Activated CD8-positive, alpha-beta T cell treated with anti-CD3 and anti-CD28 coated beads, Interleukin-2, amount 10 ng/mL, durations not matched to agents 7 days and 5 days (primary cell): ENCODE data around the gene PAPLN. TPM values are rescaled to one million over a fixed set of nuclear protein-coding genes. Genes with fewer than 3 reads are reported as not detected.

Source experiments
- ATAC-seq: fragments of 150-1000 bp; cut with Tn5 transposase; one replicate; pipeline ENCODE4 v1.10.0; 2021; ENCODE audit warnings: moderate library complexity
- CTCF ChIA-PET: fragments of 350-600 bp; sonication (Branson Sonifier 250); formaldehyde crosslinking; loops from one replicate; lab custom pipeline; 2021; ENCODE audit warnings: antibody characterized with exemption; lab: Charles Lee
- POLR2A ChIA-PET: fragments of 350-600 bp; sonication (Branson Sonifier 250); formaldehyde crosslinking; loops from one replicate; lab custom pipeline; 2021; ENCODE audit warnings: antibody characterized with exemption; lab: Charles Lee
- DNase-seq: peaks from one replicate; pipeline ENCODE4 v3.0.0-alpha.2; 2020
- H3K27ac Mint-ChIP-seq: one replicate; pipeline ENCODE4 v1.8.0; 2021; ENCODE audit warnings: mild to moderate bottlenecking, mixed read lengths
- H3K27me3 Mint-ChIP-seq: one replicate; pipeline ENCODE4 v1.8.0; 2021; ENCODE audit warnings: low read depth, mixed read lengths
- H3K36me3 Mint-ChIP-seq: one replicate; pipeline ENCODE4 v1.8.0; 2021; ENCODE audit warnings: low read depth, mixed read lengths
- H3K4me1 Mint-ChIP-seq: one replicate; pipeline ENCODE4 v1.8.0; 2021; ENCODE audit warnings: low read depth, mixed read lengths
- H3K4me3 Mint-ChIP-seq: one replicate; pipeline ENCODE4 v1.8.0; 2021; ENCODE audit warnings: mild to moderate bottlenecking, mixed read lengths
- H3K9me3 Mint-ChIP-seq: one replicate; pipeline ENCODE4 v1.8.0; 2022; ENCODE audit warnings: mixed read lengths; ENCODE audit not compliant: insufficient read depth
- total RNA-seq, 2 experiments: library from RNA; stranded (reverse); gene quantifications; one replicate each; pipeline ENCODE4 v1.2.3, GENCODE V29; 2021

PAPLN gene
- total RNA-seq, 2 experiments from 2014 or later: 0.29 to 0.45 TPM

- no peak overlapping the region for H3K27ac Mint-ChIP-seq
- DNase-seq: no peak
- ChIA-PET POLR2A (no interaction called here), CTCF (interaction anchor here (1.1 kb wide), 2 partner anchors 9 to 62 kb away, joined by 4 to 6 read pairs; no protein-coding TSS in a partner anchor)
- no peaks in the 10 kb centered on the region for H3K36me3 Mint-ChIP-seq
- no peak for ATAC-seq
- H3K4me3 Mint-ChIP-seq: no peak overlapping the region
- H3K27me3 Mint-ChIP-seq: peaks cover 47% of the 10 kb centered on the region
- H3K9me3 Mint-ChIP-seq: no peaks in the 10 kb centered on the region
- peaks cover 4% of the 10 kb centered on the region for H3K4me1 Mint-ChIP-seq
Measured at GRCh38 chr14:73233564-73233963, 3.7 kb upstream of the PAPLN start.

- Mint-ChIP-seq H3K4me3 (no peak overlapping the region), H3K27me3 (peaks cover 52% of the 10 kb centered on the region), H3K36me3 (no peaks in the 10 kb centered on the region), H3K9me3 (no peaks in the 10 kb centered on the region), H3K27ac (no peak overlapping the region), H3K4me1 (peaks cover 4% of the 10 kb centered on the region)
- DNase-seq (no peak), ATAC-seq (no peak)
- ChIA-PET POLR2A (no interaction called here), CTCF (no interaction called here)
Measured at GRCh38 chr14:73234029-73234428, 3.3 kb upstream of the PAPLN start.

GRCh38 chr14:73234586-73235394, 2.5 kb upstream of the PAPLN start:
- ATAC-seq: no peak

GRCh38 chr14:73235531-73236155, 1.7 kb upstream of the PAPLN start:
- peaks cover 61% of the 10 kb centered on the region for H3K27me3 Mint-ChIP-seq
- H3K4me1 Mint-ChIP-seq: peaks cover 5% of the 10 kb centered on the region
- no peaks in the 10 kb centered on the region for H3K36me3 Mint-ChIP-seq
- ChIA-PET CTCF (interaction anchor here (0.8 kb wide), 1 partner anchor 59 kb away, joined by 3 read pairs; no protein-coding TSS in a partner anchor), POLR2A (no interaction called here)
- H3K27ac Mint-ChIP-seq: no peak overlapping the region
- no peaks in the 10 kb centered on the region for H3K9me3 Mint-ChIP-seq
- DNase-seq: no peak
- no peak for ATAC-seq
- H3K4me3 Mint-ChIP-seq: no peak overlapping the region

More at GRCh38 chr14:73234586-73235394, 2.5 kb upstream of the PAPLN start:
- ChIA-PET CTCF (interaction anchor here (0.8 kb wide), 1 partner anchor 58 kb away, joined by 3 read pairs; no protein-coding TSS in a partner anchor), POLR2A (no interaction called here)
- no peaks in the 10 kb centered on the region for H3K36me3 Mint-ChIP-seq
- H3K27ac Mint-ChIP-seq: no peak overlapping the region
- peaks cover 56% of the 10 kb centered on the region for H3K27me3 Mint-ChIP-seq
- DNase-seq: no peak
- no peak overlapping the region for H3K4me3 Mint-ChIP-seq
- H3K9me3 Mint-ChIP-seq: no peaks in the 10 kb centered on the region
- H3K4me1 Mint-ChIP-seq: peaks cover 4% of the 10 kb centered on the region

GRCh38 chr14:73236157-73236556, 1.1 kb upstream of the PAPLN start:
- Mint-ChIP-seq H3K27ac (no peak overlapping the region), H3K9me3 (no peaks in the 10 kb centered on the region), H3K36me3 (no peaks in the 10 kb centered on the region), H3K4me1 (peaks cover 9% of the 10 kb centered on the region), H3K4me3 (no peak overlapping the region), H3K27me3 (peaks cover 66% of the 10 kb centered on the region)
- ATAC-seq: no peak
- ChIA-PET POLR2A (no interaction called here), CTCF (no interaction called here)
- no peak for DNase-seq

GRCh38 chr14:73236752-73237218, 521 bp upstream of the PAPLN start:
- ChIA-PET CTCF (no interaction called here), POLR2A (no interaction called here)
- DNase-seq: no peak
- Mint-ChIP-seq H3K9me3 (no peaks in the 10 kb centered on the region), H3K27me3 (peaks cover 69% of the 10 kb centered on the region), H3K27ac (no peak overlapping the region), H3K36me3 (no peaks in the 10 kb centered on the region), H3K4me3 (peak overlapping the region; percentile 40), H3K4me1 (peaks cover 9% of the 10 kb centered on the region)
- ATAC-seq: peak; percentile 7

- Mint-ChIP-seq H3K27me3 (peaks cover 71% of the 10 kb centered on the region), H3K4me1 (peaks cover 14% of the 10 kb centered on the region), H3K4me3 (peak overlapping the region; percentile 15), H3K36me3 (no peaks in the 10 kb centered on the region), H3K9me3 (no peaks in the 10 kb centered on the region), H3K27ac (no peak overlapping the region)
- ChIA-PET POLR2A (no interaction called here), CTCF (no interaction called here)
- DNase-seq (no peak), ATAC-seq (peak; percentile 31)
Measured at GRCh38 chr14:73237786-73238423, 599 bp downstream of the PAPLN start.

- Mint-ChIP-seq H3K9me3 (no peaks in the 10 kb centered on the region), H3K4me3 (peak overlapping the region; percentile 15), H3K27ac (no peak overlapping the region), H3K36me3 (no peaks in the 10 kb centered on the region), H3K27me3 (peaks cover 72% of the 10 kb centered on the region), H3K4me1 (peaks cover 19% of the 10 kb centered on the region)
- ATAC-seq: no peak
- CTCF ChIA-PET: no interaction called here
- DNase-seq: no peak
- POLR2A ChIA-PET: no interaction called here
Measured at GRCh38 chr14:73238424-73238852, 1.1 kb downstream of the PAPLN start.

- Mint-ChIP-seq H3K36me3 (no peaks in the 10 kb centered on the region), H3K27ac (no peak overlapping the region), H3K27me3 (peaks cover 71% of the 10 kb centered on the region), H3K4me3 (no peak overlapping the region), H3K9me3 (no peaks in the 10 kb centered on the region), H3K4me1 (peaks cover 24% of the 10 kb centered on the region)
- ChIA-PET POLR2A (no interaction called here), CTCF (no interaction called here)
- DNase-seq (no peak), ATAC-seq (no peak)
Measured at GRCh38 chr14:73238941-73239340, 1.6 kb downstream of the PAPLN start.

- POLR2A ChIA-PET: no interaction called here
- no peak for DNase-seq
- H3K27me3 Mint-ChIP-seq: peaks cover 70% of the 10 kb centered on the region
Measured at GRCh38 chr14:73239393-73240241, 2.3 kb downstream of the PAPLN start.

GRCh38 chr14:73240816-73241480, 3.6 kb downstream of the PAPLN start:
- ChIA-PET CTCF (no interaction called here), POLR2A (no interaction called here)
- no peak for ATAC-seq

More at GRCh38 chr14:73239393-73240241, 2.3 kb downstream of the PAPLN start:
- CTCF ChIA-PET: no interaction called here
- no peaks in the 10 kb centered on the region for H3K9me3 Mint-ChIP-seq
- H3K27ac Mint-ChIP-seq: no peak overlapping the region
- H3K4me1 Mint-ChIP-seq: peaks cover 24% of the 10 kb centered on the region
- ATAC-seq: no peak
- no peak overlapping the region for H3K4me3 Mint-ChIP-seq
- no peaks in the 10 kb centered on the region for H3K36me3 Mint-ChIP-seq

More at GRCh38 chr14:73240816-73241480, 3.6 kb downstream of the PAPLN start:
- no peak overlapping the region for H3K27ac Mint-ChIP-seq
- no peaks in the 10 kb centered on the region for H3K36me3 Mint-ChIP-seq
- peaks cover 63% of the 10 kb centered on the region for H3K27me3 Mint-ChIP-seq
- H3K4me3 Mint-ChIP-seq: no peak overlapping the region
- peaks cover 28% of the 10 kb centered on the region for H3K4me1 Mint-ChIP-seq
- no peaks in the 10 kb centered on the region for H3K9me3 Mint-ChIP-seq
- no peak for DNase-seq
